T-helper 1 cell treated with Interleukin-12 subunit alpha and Interleukin-12 subunit beta and Interleukin-4 antibody, amounts not matched to agents 30 μg/mL and 1 μg/mL, for 36 hours (primary cell): ENCODE measurements around the gene MAGI3.

Experiments used
- H3K27ac Mint-ChIP-seq: one replicate; pipeline ENCODE4 v1.8.0; 2021; ENCODE audit warnings: mild to moderate bottlenecking, mixed read lengths
- H3K27me3 Mint-ChIP-seq: one replicate; pipeline ENCODE4 v1.8.0; 2021; ENCODE audit warnings: low read depth, mixed read lengths
- H3K36me3 Mint-ChIP-seq: one replicate; pipeline ENCODE4 v1.8.0; 2021; ENCODE audit warnings: low read depth, mixed read lengths
- H3K4me1 Mint-ChIP-seq: one replicate; pipeline ENCODE4 v1.8.0; 2021; ENCODE audit warnings: low read depth, mixed read lengths
- H3K4me3 Mint-ChIP-seq: one replicate; pipeline ENCODE4 v1.8.0; 2021; ENCODE audit warnings: mild to moderate bottlenecking, moderate library complexity, mixed read lengths
- H3K9me3 Mint-ChIP-seq: one replicate; pipeline ENCODE4 v1.8.0; 2021; ENCODE audit warnings: mixed read lengths

MAGI3 gene

GRCh38 chr1:113389953-113390834 lies at the start of gene MAGI3:
TSS of gene MAGI3 (plus strand) at chr1:113390515. CDS start at chr1:113391034, 519 bp downstream.
- Mint-ChIP-seq H3K27ac (peak within 1 kb of the TSS; percentile 87), H3K36me3 (no peaks in the 10 kb centered on the region), H3K4me3 (peak within 1 kb of the TSS; percentile 91), H3K27me3 (peaks cover 30% of the 10 kb centered on the region), H3K9me3 (peaks cover 4% of the 10 kb centered on the region), H3K4me1 (peaks cover 23% of the 10 kb centered on the region)

- Mint-ChIP-seq H3K9me3 (no peaks in the 10 kb centered on the region), H3K36me3 (no peaks in the 10 kb centered on the region), H3K4me3 (no peak overlapping the region)
Measured at GRCh38 chr1:113353580-113353979, 36.7 kb upstream of the MAGI3 start.

GRCh38 chr1:113363935-113364334 lies 26.4 kb upstream of the MAGI3 start:
- Mint-ChIP-seq H3K27ac (no peak overlapping the region), H3K4me3 (no peak overlapping the region), H3K9me3 (no peaks in the 10 kb centered on the region), H3K36me3 (no peaks in the 10 kb centered on the region), H3K27me3 (peaks cover 4% of the 10 kb centered on the region), H3K4me1 (no peaks in the 10 kb centered on the region)

More at GRCh38 chr1:113353580-113353979, 36.7 kb upstream of the MAGI3 start:
- Mint-ChIP-seq H3K4me1 (no peaks in the 10 kb centered on the region), H3K27ac (no peak overlapping the region), H3K27me3 (peaks cover 4% of the 10 kb centered on the region)

GRCh38 chr1:113369040-113369439 lies 21.3 kb upstream of the MAGI3 start:
- no peak overlapping the region for H3K4me3 Mint-ChIP-seq
- H3K36me3 Mint-ChIP-seq: no peaks in the 10 kb centered on the region
- peaks cover 13% of the 10 kb centered on the region for H3K27me3 Mint-ChIP-seq
- no peak overlapping the region for H3K27ac Mint-ChIP-seq
- H3K4me1 Mint-ChIP-seq: no peaks in the 10 kb centered on the region
- H3K9me3 Mint-ChIP-seq: no peaks in the 10 kb centered on the region

- no peak overlapping the region for H3K27ac Mint-ChIP-seq
- H3K27me3 Mint-ChIP-seq: peaks cover 14% of the 10 kb centered on the region
- no peaks in the 10 kb centered on the region for H3K9me3 Mint-ChIP-seq
- no peaks in the 10 kb centered on the region for H3K4me1 Mint-ChIP-seq
- no peak overlapping the region for H3K4me3 Mint-ChIP-seq
- no peaks in the 10 kb centered on the region for H3K36me3 Mint-ChIP-seq
Measured at GRCh38 chr1:113369699-113370098, 20.6 kb upstream of the MAGI3 start.

- H3K36me3 Mint-ChIP-seq: no peaks in the 10 kb centered on the region
- H3K27me3 Mint-ChIP-seq: peaks cover 20% of the 10 kb centered on the region
- no peaks in the 10 kb centered on the region for H3K9me3 Mint-ChIP-seq
- H3K27ac Mint-ChIP-seq: no peak overlapping the region
- no peaks in the 10 kb centered on the region for H3K4me1 Mint-ChIP-seq
- H3K4me3 Mint-ChIP-seq: no peak overlapping the region
Measured at GRCh38 chr1:113370868-113371267, 19.4 kb upstream of the MAGI3 start.

GRCh38 chr1:113372546-113372945 lies 17.8 kb upstream of the MAGI3 start:
- H3K36me3 Mint-ChIP-seq: no peaks in the 10 kb centered on the region
- no peaks in the 10 kb centered on the region for H3K9me3 Mint-ChIP-seq
- H3K4me1 Mint-ChIP-seq: no peaks in the 10 kb centered on the region
- no peak overlapping the region for H3K4me3 Mint-ChIP-seq
- H3K27me3 Mint-ChIP-seq: peaks cover 26% of the 10 kb centered on the region
- no peak overlapping the region for H3K27ac Mint-ChIP-seq

- no peaks in the 10 kb centered on the region for H3K4me1 Mint-ChIP-seq
- H3K27me3 Mint-ChIP-seq: peaks cover 26% of the 10 kb centered on the region
- no peak overlapping the region for H3K4me3 Mint-ChIP-seq
- no peaks in the 10 kb centered on the region for H3K9me3 Mint-ChIP-seq
- no peaks in the 10 kb centered on the region for H3K36me3 Mint-ChIP-seq
- no peak overlapping the region for H3K27ac Mint-ChIP-seq
Measured at GRCh38 chr1:113373644-113374043, 16.7 kb upstream of the MAGI3 start.

GRCh38 chr1:113375878-113376277 lies 14.4 kb upstream of the MAGI3 start:
- no peaks in the 10 kb centered on the region for H3K4me1 Mint-ChIP-seq
- no peak overlapping the region for H3K27ac Mint-ChIP-seq
- H3K4me3 Mint-ChIP-seq: no peak overlapping the region
- peaks cover 31% of the 10 kb centered on the region for H3K27me3 Mint-ChIP-seq
- H3K36me3 Mint-ChIP-seq: no peaks in the 10 kb centered on the region
- no peaks in the 10 kb centered on the region for H3K9me3 Mint-ChIP-seq

- H3K4me3 Mint-ChIP-seq: no peak overlapping the region
- H3K9me3 Mint-ChIP-seq: no peaks in the 10 kb centered on the region
- H3K27ac Mint-ChIP-seq: no peak overlapping the region
- no peaks in the 10 kb centered on the region for H3K36me3 Mint-ChIP-seq
- H3K4me1 Mint-ChIP-seq: no peaks in the 10 kb centered on the region
- peaks cover 22% of the 10 kb centered on the region for H3K27me3 Mint-ChIP-seq
Measured at GRCh38 chr1:113380075-113380474, 10.2 kb upstream of the MAGI3 start.

- peaks cover 23% of the 10 kb centered on the region for H3K4me1 Mint-ChIP-seq
- peaks cover 23% of the 10 kb centered on the region for H3K27me3 Mint-ChIP-seq
- peaks cover 4% of the 10 kb centered on the region for H3K9me3 Mint-ChIP-seq
- H3K27ac Mint-ChIP-seq: no peak overlapping the region
- no peak overlapping the region for H3K4me3 Mint-ChIP-seq
- no peaks in the 10 kb centered on the region for H3K36me3 Mint-ChIP-seq
Measured at GRCh38 chr1:113388017-113388620, 2.2 kb upstream of the MAGI3 start.

GRCh38 chr1:113388621-113389358 lies 1.5 kb upstream of the MAGI3 start:
- peaks cover 4% of the 10 kb centered on the region for H3K9me3 Mint-ChIP-seq
- H3K27me3 Mint-ChIP-seq: peaks cover 25% of the 10 kb centered on the region
- H3K36me3 Mint-ChIP-seq: no peaks in the 10 kb centered on the region
- H3K27ac Mint-ChIP-seq: no peak overlapping the region
- H3K4me1 Mint-ChIP-seq: peaks cover 23% of the 10 kb centered on the region
- peak overlapping the region; percentile 91 for H3K4me3 Mint-ChIP-seq

GRCh38 chr1:113389359-113389952 lies 859 bp upstream of the MAGI3 start:
- H3K4me3 Mint-ChIP-seq: peak overlapping the region; percentile 91
- H3K36me3 Mint-ChIP-seq: no peaks in the 10 kb centered on the region
- H3K9me3 Mint-ChIP-seq: peaks cover 4% of the 10 kb centered on the region
- H3K27ac Mint-ChIP-seq: peak overlapping the region; percentile 6
- H3K4me1 Mint-ChIP-seq: peaks cover 23% of the 10 kb centered on the region
- H3K27me3 Mint-ChIP-seq: peaks cover 30% of the 10 kb centered on the region

- H3K27ac Mint-ChIP-seq: peak overlapping the region; percentile 15
- peaks cover 34% of the 10 kb centered on the region for H3K27me3 Mint-ChIP-seq
- peaks cover 23% of the 10 kb centered on the region for H3K4me1 Mint-ChIP-seq
- peaks cover 4% of the 10 kb centered on the region for H3K9me3 Mint-ChIP-seq
- H3K36me3 Mint-ChIP-seq: no peaks in the 10 kb centered on the region
- peak overlapping the region; percentile 91 for H3K4me3 Mint-ChIP-seq
Measured at GRCh38 chr1:113390871-113391648, 745 bp downstream of the MAGI3 start.
